Measurements from ENCODE around the gene KCTD11.

GRCh38 chr17:7340179-7340578 lies 11.8 kb upstream of the KCTD11 start:
- no peak for TF ChIP-seq POLR2A (IDR thresholded peaks at IDR 0.05; ENCODE audit: borderline replicate concordance, extremely low read depth, insufficient read depth, insufficient read length)
- no peak for TF ChIP-seq RAD21 (IDR thresholded peaks at IDR 0.05; ENCODE audit: low read depth)
- no peak for TF ChIP-seq CTCF (IDR thresholded peaks at IDR 0.05 in 2 of 3, conservative IDR thresholded peaks at IDR 0.05 in 1 of 3; ENCODE audit: borderline replicate concordance in 1 of 3, insufficient read depth in 1 of 3, low read depth in 2 of 3, low read length in 2 of 3)
- TF ChIP-seq REST (IDR thresholded peaks at IDR 0.05; ENCODE audit: low read depth), result no peak
- TF ChIP-seq JUND (IDR thresholded peaks at IDR 0.05), result no peak
- TF ChIP-seq POLR2AphosphoS5 (IDR thresholded peaks at IDR 0.05; ENCODE audit: low read depth, low read length), result no peak
- TF ChIP-seq TCF7L2 (IDR thresholded peaks at IDR 0.05; ENCODE audit: borderline replicate concordance, extremely low read depth, insufficient read depth, insufficient read length), result no peak
- TF ChIP-seq CEBPB (IDR thresholded peaks at IDR 0.05; ENCODE audit: low read depth), result no peak
- no peak for TF ChIP-seq SP1 (IDR thresholded peaks at IDR 0.05; ENCODE audit: low read depth)
- no peak for TF ChIP-seq EZH2 (IDR thresholded peaks at IDR 0.05)
- no peak for TF ChIP-seq ZBTB33 (IDR thresholded peaks at IDR 0.05; ENCODE audit: extremely low read depth, insufficient replicate concordance, low read length)
- TF ChIP-seq ZFX (IDR thresholded peaks at IDR 0.05), result no peak
- TF ChIP-seq FOSL1 (IDR thresholded peaks at IDR 0.05; ENCODE audit: low read depth), result no peak
- TF ChIP-seq ZNF274 (IDR thresholded peaks at IDR 0.05; ENCODE audit: low read depth, low read length), result no peak
